Neuron (in vitro differentiated cells): ENCODE data around the gene LMOD3.

Source experiments
- H2AFZ ChIP-seq: one replicate; pipeline ENCODE4 v1.6.1; 2013; ENCODE audit warnings: low read depth, mild to moderate bottlenecking, inconsistent platforms, low read length, moderate library complexity
- H3K27me3 ChIP-seq: one replicate; pipeline ENCODE4 v1.6.1; 2013; ENCODE audit warnings: low read length; ENCODE audit not compliant: insufficient read depth
- H3K36me3 ChIP-seq: one replicate; pipeline ENCODE4 v1.6.1; 2013; ENCODE audit warnings: low read length; ENCODE audit not compliant: insufficient read depth
- H3K4me1 ChIP-seq: one replicate; pipeline ENCODE4 v1.6.1; 2013; ENCODE audit warnings: low read length; ENCODE audit not compliant: insufficient read depth
- H3K4me3 ChIP-seq: 2 replicates; pipeline ENCODE4 v1.5.1; 2013; ENCODE audit warnings: mild to moderate bottlenecking, low read length, moderate library complexity
- H3K9me3 ChIP-seq: one replicate; pipeline ENCODE4 v1.6.1; 2013; ENCODE audit warnings: low read length

The LMOD3 gene

GRCh38 chr3:69058180-69058946 lies 64.0 kb downstream of the LMOD3 start:
- Histone ChIP-seq H2AFZ (no peak overlapping the region), H3K9me3 (peaks cover 9% of the 10 kb centered on the region), H3K4me3 (no peak overlapping the region), H3K36me3 (peaks cover 71% of the 10 kb centered on the region), H3K27me3 (no peaks in the 10 kb centered on the region), H3K4me1 (no peaks in the 10 kb centered on the region)
